IMR-90 (cell line): Measurements from ENCODE around the gene IGLL1. TPM values are rescaled to one million over a fixed set of nuclear protein-coding genes. Genes with fewer than 3 reads are reported as not detected.

Experiments
- ATAC-seq: fragments of 200-7000 bp; cut with Tn5 transposase; 2 replicates; pipeline ENCODE4 v1.9.1; 2020; ENCODE audit warnings: low read depth, mild to moderate bottlenecking, moderate library complexity
- BruUV-seq: library from RNA; stranded (reverse); fragments of 400-500 nt; replicated peaks from 2 replicates; lab custom pipeline; 2021; lab: Mats Ljungman, UMichigan
- CTCF ChIA-PET: fragments of 300-600 bp; formaldehyde crosslinking; extraction: SDS; loops from one replicate; lab custom pipeline; 2021; ENCODE audit warnings: antibody characterized with exemption; lab: Yijun Ruan, JAX
- POLR2A ChIA-PET: fragments of 300-600 bp; sonication (Branson Sonifier 250); formaldehyde crosslinking; loops from one replicate; lab custom pipeline; 2022; ENCODE audit warnings: antibody characterized with exemption; ENCODE audit not compliant: unreplicated experiment; lab: Charles Lee
- DNase-seq: peaks from one replicate; pipeline ENCODE4 v3.0.0; 2013
- H2AFZ ChIP-seq: replicated peaks from 2 replicates; pipeline ENCODE3; 2013; ENCODE audit warnings: low read length, mild to moderate bottlenecking; ENCODE audit not compliant: poor library complexity
- H2AK5ac ChIP-seq: 2 replicates; pipeline ENCODE4 v1.6.1; 2013; ENCODE audit warnings: low read depth, low read length, inconsistent platforms
- H2AK9ac ChIP-seq: replicated peaks from 2 replicates; pipeline ENCODE3; 2013; ENCODE audit warnings: mild to moderate bottlenecking, low read depth, low read length, moderate library complexity; ENCODE audit not compliant: poor library complexity
- H2BK120ac ChIP-seq: 2 replicates; pipeline ENCODE4 v1.6.1; 2013; ENCODE audit warnings: low read depth, low read length, inconsistent platforms
- H2BK15ac ChIP-seq: 3 replicates; pipeline ENCODE4 v1.6.1; 2013; ENCODE audit warnings: low read depth, low read length, inconsistent platforms
- H2BK20ac ChIP-seq: 2 replicates; pipeline ENCODE4 v1.6.1; 2013; ENCODE audit warnings: low read depth, mild to moderate bottlenecking, inconsistent platforms, low read length, moderate library complexity
- H2BK5ac ChIP-seq: 2 replicates; pipeline ENCODE4 v1.6.1; 2013; ENCODE audit warnings: mild to moderate bottlenecking, low read depth, low read length, inconsistent platforms; ENCODE audit not compliant: poor library complexity, severe bottlenecking
- H3K14ac ChIP-seq: replicated peaks from 2 replicates; pipeline ENCODE4 v1.6.1; 2013; ENCODE audit warnings: low read depth, low read length, inconsistent platforms
- H3K18ac ChIP-seq: 2 replicates; pipeline ENCODE4 v1.6.1; 2013; ENCODE audit warnings: low read depth, low read length, control low read depth
- H3K23ac ChIP-seq: 2 replicates; pipeline ENCODE4 v1.6.1; 2013; ENCODE audit warnings: low read depth, low read length, inconsistent platforms
- H3K27ac ChIP-seq: 2 replicates; pipeline ENCODE4 v1.5.1; 2013; ENCODE audit warnings: mild to moderate bottlenecking, control low read depth, low read length; ENCODE audit not compliant: insufficient read depth
- H3K27me3 ChIP-seq: 2 replicates; pipeline ENCODE4 v1.6.1; 2013; ENCODE audit warnings: low read length; ENCODE audit not compliant: control insufficient read depth, insufficient read depth
- H3K36me3 ChIP-seq: 2 replicates; pipeline ENCODE4 v1.6.1; 2013; ENCODE audit warnings: low read length, mixed read lengths; ENCODE audit not compliant: control insufficient read depth, insufficient read depth
- H3K4ac ChIP-seq: 2 replicates; pipeline ENCODE4 v1.6.1; 2013; ENCODE audit warnings: low read depth, low read length, inconsistent platforms
- H3K4me1 ChIP-seq: 2 replicates; pipeline ENCODE4 v1.6.1; 2013; ENCODE audit warnings: low read length, mixed read lengths; ENCODE audit not compliant: control insufficient read depth, insufficient read depth
- H3K4me2 ChIP-seq: 2 replicates; pipeline ENCODE4 v1.6.1; 2013; ENCODE audit warnings: low read depth, mild to moderate bottlenecking, control low read depth, low read length, moderate library complexity
- H3K4me3 ChIP-seq: 2 replicates; pipeline ENCODE4 v1.5.1; 2013; ENCODE audit warnings: low read depth, mild to moderate bottlenecking, control low read depth, low read length, moderate library complexity; ENCODE audit not compliant: insufficient read depth
- H3K56ac ChIP-seq: 2 replicates; pipeline ENCODE4 v1.6.1; 2013; ENCODE audit warnings: low read length, inconsistent platforms; ENCODE audit not compliant: insufficient read depth; ENCODE audit errors: extremely low read depth
- H3K79me1 ChIP-seq, 2 experiments: 2 replicates each; pipeline ENCODE4 v1.6.1; 2013; ENCODE audit warnings: low read length in 2 of 2, inconsistent platforms in 1 of 2, low read depth in 1 of 2
- H3K9ac ChIP-seq: 2 replicates; pipeline ENCODE4 v1.6.1; 2013; ENCODE audit warnings: low read depth, low read length, control low read depth
- H3K9me1 ChIP-seq: 2 replicates; pipeline ENCODE4 v1.6.1; 2013; ENCODE audit warnings: low read length, inconsistent platforms; ENCODE audit not compliant: insufficient read depth
- H3K9me3 ChIP-seq: 2 replicates; pipeline ENCODE4 v1.6.1; 2013; ENCODE audit warnings: low read length; ENCODE audit not compliant: control insufficient read depth, insufficient read depth
- H4K20me1 ChIP-seq: 2 replicates; pipeline ENCODE4 v1.6.1; 2013; ENCODE audit warnings: low read length, inconsistent platforms; ENCODE audit not compliant: insufficient read depth
- H4K5ac ChIP-seq: 2 replicates; pipeline ENCODE4 v1.6.1; 2013; ENCODE audit warnings: mild to moderate bottlenecking, low read depth, low read length, control low read depth
- H4K8ac ChIP-seq, 2 experiments: 2 replicates each; pipeline ENCODE4 v1.6.1; 2013; ENCODE audit warnings: low read depth in 2 of 2, low read length in 2 of 2, control low read depth in 1 of 2, inconsistent platforms in 1 of 2
- H4K91ac ChIP-seq: 2 replicates; pipeline ENCODE4 v1.6.1; 2013; ENCODE audit warnings: low read depth, low read length, inconsistent platforms; ENCODE audit not compliant: insufficient read depth
- BHLHE40 ChIP-seq: fragments of 150-350 bp; IDR thresholded peaks from 2 replicates; pipeline ENCODE4 v1.6.1; 2016; ENCODE audit warnings: mild to moderate bottlenecking, low read depth, low read length
- CEBPB ChIP-seq: IDR thresholded peaks from 2 replicates; pipeline ENCODE4 v1.6.1; 2012; ENCODE audit warnings: low read depth, low read length, improper control_type of control experiment
- CHD1 ChIP-seq: IDR thresholded peaks from 2 replicates; pipeline ENCODE4 v1.6.1; 2012; ENCODE audit warnings: low read depth, low read length, improper control_type of control experiment
- FOS ChIP-seq: fragments of 150-350 bp; IDR thresholded peaks from 2 replicates; pipeline ENCODE4 v1.6.1; 2016; ENCODE audit warnings: low read depth, low read length
- MAFK ChIP-seq: IDR thresholded peaks from 2 replicates; pipeline ENCODE4 v1.6.1; 2012; ENCODE audit warnings: low read depth, low read length, improper control_type of control experiment
- MAZ ChIP-seq: IDR thresholded peaks from 2 replicates; pipeline ENCODE4 v1.6.1; 2012; ENCODE audit warnings: low read depth, mild to moderate bottlenecking, low read length, improper control_type of control experiment, moderate library complexity, borderline replicate concordance
- MXI1 ChIP-seq: IDR thresholded peaks from 2 replicates; pipeline ENCODE4 v1.6.1; 2012; ENCODE audit warnings: low read depth, mild to moderate bottlenecking, low read length, moderate library complexity, borderline replicate concordance
- NFE2L2 ChIP-seq: fragments of 150-350 bp; IDR thresholded peaks from 2 replicates; pipeline ENCODE4 v1.6.1; 2016; ENCODE audit warnings: low read depth, mild to moderate bottlenecking, low read length
- POLR2A ChIP-seq: IDR thresholded peaks from 2 replicates; pipeline ENCODE4 v1.6.1; 2012; ENCODE audit warnings: mild to moderate bottlenecking, low read depth, low read length
- RAD21 ChIP-seq: IDR thresholded peaks from 2 replicates; pipeline ENCODE4 v1.6.1; 2012; ENCODE audit warnings: low read length, improper control_type of control experiment
- RCOR1 ChIP-seq: IDR thresholded peaks from 2 replicates; pipeline ENCODE4 v1.6.1; 2012; ENCODE audit warnings: mild to moderate bottlenecking, low read length, improper control_type of control experiment; ENCODE audit not compliant: insufficient replicate concordance
- RFX5 ChIP-seq: IDR thresholded peaks from 2 replicates; pipeline ENCODE4 v1.8.0; 2012; ENCODE audit warnings: low read depth, mild to moderate bottlenecking, low read length, moderate library complexity
- SMC3 ChIP-seq: fragments of 150-350 bp; IDR thresholded peaks from 2 replicates; pipeline ENCODE4 v1.6.1; 2016; ENCODE audit warnings: low read depth, mild to moderate bottlenecking, antibody characterized with exemption, low read length, moderate library complexity
- WGBS, 2 experiments: methylation state at CpG; one replicate each; pipeline versions ENCODE4 v1.1.5 to v1.1.7; 2013; ENCODE audit warnings: missing lambda C conversion rate in 2 of 2; ENCODE audit not compliant: insufficient read length in 1 of 2; ENCODE audit errors: extremely low coverage in 2 of 2; 5-methylcytosine and 5-hydroxymethylcytosine counted together
- dilution Hi-C: fragments of 300-500 bp; cut with HindIII; formaldehyde crosslinking; loops from one replicate; pipeline ENCODE4 v1.14.3; 2018; ENCODE audit warnings: low sequenced_read_pairs; ENCODE audit not compliant: unreplicated experiment
- in situ Hi-C: fragments of 300-500 bp; cut with MboI; formaldehyde crosslinking; loops from 3 replicates; pipeline ENCODE4 v1.14.3; 2019; ENCODE audit warnings: low sequenced_read_pairs, inconsistent platforms, mixed read lengths
- intact Hi-C: fragments of 100-400 bp; cut with micrococcal nuclease; formaldehyde crosslinking; loops from 2 replicates; pipeline ENCODE4 v1.10.0; 2022
- polyA plus RNA-seq, 3 experiments: library from polyadenylated mRNA; depleted of rRNA; stranded (reverse); fragments of >200 nt; gene quantifications; 2 replicates each; pipeline ENCODE4 v1.2.3, GENCODE V29; 2012; ENCODE audit warnings: low replicate concordance in 1 of 3
- total RNA-seq: library from RNA; depleted of rRNA; stranded (reverse); fragments of >200 nt; gene quantifications from 2 replicates; pipeline ENCODE4 v1.2.3, GENCODE V29; 2012
- TF ChIP-seq, protein P1 (sequence below): fragments of 150-350 bp; IDR thresholded peaks from 2 replicates; pipeline ENCODE4 v1.6.1; 2016; ENCODE audit warnings: low read depth, mild to moderate bottlenecking, low read length, moderate library complexity, borderline replicate concordance
- TF ChIP-seq, protein P2 (sequence below): conservative IDR thresholded peaks from 2 replicates; pipeline ENCODE4 v1.5.1; 2012; ENCODE audit warnings: mild to moderate bottlenecking, low read depth, low read length, improper control_type of control experiment
- TF ChIP-seq, protein P3 (sequence below): fragments of 150-350 bp; IDR thresholded peaks from 2 replicates; pipeline ENCODE4 v1.6.1; 2017; ENCODE audit warnings: mild to moderate bottlenecking, antibody characterized with exemption, low read length, low read depth

Gene IGLL1
- total and polyA plus RNA-seq, 2 of the 4 experiments (the other 2 are of a cell fraction), result not detected

- Histone ChIP-seq H3K56ac (no peak overlapping the region), H4K20me1 (no peaks in the 10 kb centered on the region), H3K36me3 (no peaks in the 10 kb centered on the region), H2AK9ac (no peak overlapping the region), H4K8ac (no peak overlapping the region), H3K9me3 (peaks cover 8% of the 10 kb centered on the region), H3K9ac (no peak overlapping the region), H3K79me1 (no peaks in the 10 kb centered on the region), H3K4ac (no peak overlapping the region), H3K4me1 (no peaks in the 10 kb centered on the region), H4K5ac (no peak overlapping the region), H2AFZ (no peak overlapping the region), H3K4me3 (no peak overlapping the region), H3K23ac (no peak overlapping the region), H3K27ac (no peak overlapping the region), H2BK120ac (no peak overlapping the region), H3K14ac (no peak overlapping the region), H3K18ac (no peak overlapping the region), H3K27me3 (no peaks in the 10 kb centered on the region; the same call in 1 of the 2 replicates), H4K91ac (no peak overlapping the region), H2BK15ac (no peak overlapping the region), H3K9me1 (no peaks in the 10 kb centered on the region), H3K4me2 (no peak overlapping the region), H2BK5ac (no peak overlapping the region), H2AK5ac (no peak overlapping the region), H2BK20ac (no peak overlapping the region)
- no peak for DNase-seq
- ChIA-PET POLR2A (no interaction called here), CTCF (no interaction called here)
- intact Hi-C loops, result loop anchor here (10.0 kb wide), 1 partner anchor 406 kb away; no protein-coding TSS in a partner anchor
- BruUV-seq, result no TSS peak
- ATAC-seq, result no peak
- TF ChIP-seq, protein P1, sequence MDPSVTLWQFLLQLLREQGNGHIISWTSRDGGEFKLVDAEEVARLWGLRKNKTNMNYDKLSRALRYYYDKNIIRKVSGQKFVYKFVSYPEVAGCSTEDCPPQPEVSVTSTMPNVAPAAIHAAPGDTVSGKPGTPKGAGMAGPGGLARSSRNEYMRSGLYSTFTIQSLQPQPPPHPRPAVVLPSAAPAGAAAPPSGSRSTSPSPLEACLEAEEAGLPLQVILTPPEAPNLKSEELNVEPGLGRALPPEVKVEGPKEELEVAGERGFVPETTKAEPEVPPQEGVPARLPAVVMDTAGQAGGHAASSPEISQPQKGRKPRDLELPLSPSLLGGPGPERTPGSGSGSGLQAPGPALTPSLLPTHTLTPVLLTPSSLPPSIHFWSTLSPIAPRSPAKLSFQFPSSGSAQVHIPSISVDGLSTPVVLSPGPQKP, result no peak
- TF ChIP-seq MAZ (no peak), RFX5 (no peak), BHLHE40 (no peak), CHD1 (no peak), CEBPB (no peak), MXI1 (no peak), MAFK (no peak), RCOR1 (no peak), NFE2L2 (no peak), POLR2A (no peak), RAD21 (no peak), FOS (no peak), SMC3 (no peak)
- TF ChIP-seq, protein P2, sequence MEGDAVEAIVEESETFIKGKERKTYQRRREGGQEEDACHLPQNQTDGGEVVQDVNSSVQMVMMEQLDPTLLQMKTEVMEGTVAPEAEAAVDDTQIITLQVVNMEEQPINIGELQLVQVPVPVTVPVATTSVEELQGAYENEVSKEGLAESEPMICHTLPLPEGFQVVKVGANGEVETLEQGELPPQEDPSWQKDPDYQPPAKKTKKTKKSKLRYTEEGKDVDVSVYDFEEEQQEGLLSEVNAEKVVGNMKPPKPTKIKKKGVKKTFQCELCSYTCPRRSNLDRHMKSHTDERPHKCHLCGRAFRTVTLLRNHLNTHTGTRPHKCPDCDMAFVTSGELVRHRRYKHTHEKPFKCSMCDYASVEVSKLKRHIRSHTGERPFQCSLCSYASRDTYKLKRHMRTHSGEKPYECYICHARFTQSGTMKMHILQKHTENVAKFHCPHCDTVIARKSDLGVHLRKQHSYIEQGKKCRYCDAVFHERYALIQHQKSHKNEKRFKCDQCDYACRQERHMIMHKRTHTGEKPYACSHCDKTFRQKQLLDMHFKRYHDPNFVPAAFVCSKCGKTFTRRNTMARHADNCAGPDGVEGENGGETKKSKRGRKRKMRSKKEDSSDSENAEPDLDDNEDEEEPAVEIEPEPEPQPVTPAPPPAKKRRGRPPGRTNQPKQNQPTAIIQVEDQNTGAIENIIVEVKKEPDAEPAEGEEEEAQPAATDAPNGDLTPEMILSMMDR, result no peak
- TF ChIP-seq, protein P3, sequence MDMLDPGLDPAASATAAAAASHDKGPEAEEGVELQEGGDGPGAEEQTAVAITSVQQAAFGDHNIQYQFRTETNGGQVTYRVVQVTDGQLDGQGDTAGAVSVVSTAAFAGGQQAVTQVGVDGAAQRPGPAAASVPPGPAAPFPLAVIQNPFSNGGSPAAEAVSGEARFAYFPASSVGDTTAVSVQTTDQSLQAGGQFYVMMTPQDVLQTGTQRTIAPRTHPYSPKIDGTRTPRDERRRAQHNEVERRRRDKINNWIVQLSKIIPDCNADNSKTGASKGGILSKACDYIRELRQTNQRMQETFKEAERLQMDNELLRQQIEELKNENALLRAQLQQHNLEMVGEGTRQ, result no peak
- WGBS, 2 experiments, result no CpG with 5 or more reads among the region's 8 CpGs
- dilution Hi-C loops, result no loop called here
- in situ Hi-C loops, result no loop called here
Observed at GRCh38 chr22:23548501-23549197, 31.4 kb downstream of the IGLL1 start.
